NT2/D1 (cell line): ENCODE measurements around the gene C20orf202.
"Not testable (repeated sequence)": the region's sequence is repeated elsewhere in the genome, so short reads cannot be mapped to it uniquely, and the experiment has no call there.

Experiments used
- SUZ12 ChIP-seq: IDR thresholded peaks from 2 replicates; pipeline ENCODE4 v1.6.1; 2011; ENCODE audit not compliant: insufficient read length, insufficient read depth; ENCODE audit errors: extremely low read depth
- YY1 ChIP-seq: IDR thresholded peaks from 2 replicates; pipeline ENCODE4 v1.6.1; 2011; ENCODE audit not compliant: insufficient read length, insufficient read depth
- ZNF274 ChIP-seq: IDR thresholded peaks from 2 replicates; pipeline ENCODE4 v1.6.1; 2011; ENCODE audit warnings: mild to moderate bottlenecking, low read depth, low read length

DNA sequence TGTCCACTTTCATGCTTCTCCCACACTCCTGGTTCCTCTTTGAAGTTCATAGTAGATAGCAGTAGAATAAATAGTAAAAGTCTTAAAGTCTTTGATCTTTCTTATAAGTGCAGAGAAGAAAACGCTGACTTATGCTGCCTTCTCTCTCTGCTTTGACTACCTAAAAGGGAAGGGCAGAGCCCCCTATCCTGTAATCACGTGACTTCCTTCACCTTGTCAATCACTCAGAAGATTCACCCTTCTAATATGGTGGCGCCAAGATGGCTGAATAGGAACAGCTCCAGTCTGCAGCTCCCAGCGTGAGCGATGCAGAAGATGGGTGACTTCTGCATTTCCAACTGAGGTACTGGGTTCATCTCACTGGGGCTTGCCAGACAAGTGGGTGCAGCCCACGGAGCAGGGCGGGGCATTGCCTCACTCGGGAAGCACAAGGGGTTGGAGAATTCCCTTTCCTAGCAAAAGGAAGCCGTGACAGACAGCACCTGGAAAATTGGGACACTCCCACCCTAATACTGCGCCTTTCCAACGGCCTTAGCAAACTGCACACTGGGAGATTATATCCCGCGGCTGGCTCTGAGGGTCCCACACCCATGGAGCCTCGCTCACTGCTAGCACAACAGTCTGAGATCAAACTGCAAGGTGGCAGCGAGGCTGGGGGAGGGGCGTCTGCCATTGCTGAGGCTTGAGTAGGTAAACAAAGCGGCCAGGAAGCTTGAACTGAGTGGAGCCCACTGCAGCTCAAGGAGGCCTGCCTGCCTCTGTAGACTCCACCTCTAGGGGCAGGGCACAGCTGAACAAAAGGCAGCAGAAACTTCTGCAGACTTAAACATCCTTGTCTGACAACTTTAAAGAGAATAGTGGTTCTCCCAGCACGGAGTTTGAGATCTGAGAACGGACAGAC is 13.5 kb downstream of the C20orf202 start:
- TF ChIP-seq YY1, ZNF274, SUZ12: not testable (repeated sequence)
